Cardiac muscle cell (in vitro differentiated cells and primary cell): ENCODE results near the gene CNTF. TPM values are rescaled to one million over a fixed set of nuclear protein-coding genes. Genes with fewer than 3 reads are reported as not detected.
"Not testable (repeated sequence)": the region's sequence is repeated elsewhere in the genome, so short reads cannot be mapped to it uniquely, and the experiment has no call there.

Experiments
- DNase-seq, 2 donors: peaks; one replicate each; pipeline versions ENCODE4 v3.0.0 to v3.0.0-alpha.2; 2010 to 2017; ENCODE audit warnings: low read depth in 1 of 2, low spot score in 1 of 2
- H3K27ac ChIP-seq: fragments of 200-600 bp; sonication (generic); 2 replicates; pipeline ENCODE4 v1.5.1; 2016
- H3K27me3 ChIP-seq: fragments of 200-600 bp; sonication (generic); 2 replicates; pipeline ENCODE4 v1.6.0; 2016; ENCODE audit warnings: control low read depth
- H3K36me3 ChIP-seq: fragments of 200-600 bp; sonication (generic); 2 replicates; pipeline ENCODE4 v1.5.1; 2016; ENCODE audit warnings: control low read depth
- H3K4me1 ChIP-seq: fragments of 200-600 bp; sonication (generic); 2 replicates; pipeline ENCODE4 v1.8.1; 2017; ENCODE audit warnings: low read depth, mild to moderate bottlenecking, mixed run types
- H3K4me3 ChIP-seq: fragments of 200-600 bp; sonication (generic); 2 replicates; pipeline ENCODE4 v1.5.1; 2016; ENCODE audit warnings: mild to moderate bottlenecking
- H3K9me3 ChIP-seq: fragments of 200-600 bp; sonication (generic); 2 replicates; pipeline ENCODE4 v1.5.1; 2017; ENCODE audit warnings: low read depth, mild to moderate bottlenecking, control low read depth
- CTCF ChIP-seq: IDR thresholded peaks from 2 replicates; pipeline ENCODE4 v1.5.1; 2012; ENCODE audit warnings: low read depth, mild to moderate bottlenecking, low read length
- polyA plus RNA-seq: library from polyadenylated mRNA; unstranded; fragments of >200 nt; fragmentation: Nextera tagmentation; extraction: Ambion mirVana; gene quantifications from 2 replicates; pipeline ENCODE4 v1.2.1, GENCODE V29; 2016
- total RNA-seq: library from RNA; depleted of rRNA; stranded (reverse); fragments of >200 nt; gene quantifications from 2 replicates; pipeline ENCODE4 v1.2.3, GENCODE V29; 2016

The CNTF gene
- total RNA-seq (0.33 and 0.63 TPM in 2 replicates), polyA plus RNA-seq (0.23 TPM in 1 of 2 replicates, not detected in the other)

DNA sequence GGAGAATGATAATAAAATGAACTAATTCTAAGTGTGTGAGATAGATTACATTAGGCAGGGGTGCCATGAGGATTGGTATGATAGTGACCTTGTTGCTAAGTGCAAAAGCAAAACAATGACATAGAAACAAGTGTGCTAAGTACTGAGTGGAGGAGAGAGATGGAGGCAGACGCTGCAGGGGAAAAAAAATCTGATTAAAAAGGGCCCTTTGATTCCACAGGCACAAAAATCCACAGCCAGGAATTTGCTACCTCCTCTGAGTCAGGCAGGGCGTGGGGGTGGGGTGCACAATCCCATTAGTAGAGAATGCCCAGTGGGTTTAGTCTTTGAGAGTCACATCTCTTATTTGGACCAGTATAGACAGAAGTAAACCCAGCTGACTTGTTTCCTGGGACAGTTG lies at the start of gene CNTF:
TSS of gene CNTF (plus strand) at position 322 of the 400 bp plus-strand sequence. CDS start 88 bp downstream, outside the sequence.
- no peak for TF ChIP-seq CTCF
- H3K27ac ChIP-seq: no peak within 1 kb of the TSS
- no peaks in the 10 kb centered on the region for H3K4me1 ChIP-seq
- no peaks in the 10 kb centered on the region for H3K9me3 ChIP-seq
- H3K36me3 ChIP-seq: peaks cover 53% of the 10 kb centered on the region
- H3K4me3 ChIP-seq: no peak within 1 kb of the TSS
- no peaks in the 10 kb centered on the region for H3K27me3 ChIP-seq
- DNase-seq: peak in 1 of 2 donors; percentile 19

DNA sequence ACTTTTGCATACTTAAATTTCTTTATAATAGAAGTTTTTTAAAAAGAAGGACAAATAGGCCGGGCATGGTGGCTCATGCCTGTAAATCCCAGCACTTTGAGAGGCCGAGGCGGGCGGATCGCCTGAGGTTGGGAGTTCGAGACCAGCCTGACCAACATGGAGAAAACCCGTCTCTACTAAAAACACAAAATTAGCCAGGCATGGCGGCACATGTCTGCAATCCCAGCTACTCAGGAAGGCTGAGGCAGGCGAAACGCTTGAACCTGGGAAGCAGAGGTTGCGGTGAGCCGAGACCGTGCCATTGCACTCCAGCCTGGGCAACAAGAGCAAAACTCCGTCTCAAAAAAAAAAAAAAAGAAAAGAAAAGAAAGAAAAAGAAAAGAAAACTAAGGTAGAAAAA lies 49.6 kb upstream of the CNTF start:
- not testable (repeated sequence) for H3K4me3 ChIP-seq, DNase-seq, H3K27ac ChIP-seq, H3K9me3 ChIP-seq, H3K27me3 ChIP-seq, H3K36me3 ChIP-seq
- peaks cover 17% of the 10 kb centered on the region for H3K4me1 ChIP-seq

- Histone ChIP-seq H3K4me3 (no peak overlapping the region), H3K9me3 (no peaks in the 10 kb centered on the region), H3K27me3 (no peaks in the 10 kb centered on the region), H3K4me1 (peaks cover 17% of the 10 kb centered on the region), H3K27ac (no peak overlapping the region), H3K36me3 (no peaks in the 10 kb centered on the region)
- no peak for TF ChIP-seq CTCF
- DNase-seq: peak; percentile 73 to 88
These were observed 48.9 kb upstream of the CNTF start for GRCh38 chr11:58573451-58574104.

DNA sequence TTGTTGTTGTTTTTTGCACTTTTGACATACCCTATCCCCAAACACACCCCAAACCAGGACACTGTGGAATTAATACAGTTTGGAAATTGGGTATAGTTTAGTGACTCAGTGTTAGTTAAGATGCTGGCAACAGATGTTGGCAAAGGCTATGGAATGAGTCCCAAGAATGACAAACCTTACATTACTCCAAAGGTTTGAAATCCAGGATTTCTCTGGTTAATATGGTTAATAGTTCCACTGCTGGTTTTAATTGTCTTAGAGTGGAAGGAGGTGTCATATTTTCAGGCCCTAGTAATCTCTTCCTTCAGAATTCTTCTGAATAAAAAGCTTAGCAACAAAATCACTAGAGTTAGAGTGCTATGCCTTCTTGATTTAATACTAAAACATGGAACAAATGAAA lies 47.6 kb upstream of the CNTF start:
- no peak overlapping the region for H3K27ac ChIP-seq
- no peak overlapping the region for H3K4me3 ChIP-seq
- H3K9me3 ChIP-seq: no peaks in the 10 kb centered on the region
- DNase-seq: peak in 1 of 2 donors; percentile 34
- no peak for TF ChIP-seq CTCF
- peaks cover 17% of the 10 kb centered on the region for H3K4me1 ChIP-seq
- no peaks in the 10 kb centered on the region for H3K36me3 ChIP-seq
- no peaks in the 10 kb centered on the region for H3K27me3 ChIP-seq

- H3K27me3 ChIP-seq: no peaks in the 10 kb centered on the region
- no peaks in the 10 kb centered on the region for H3K9me3 ChIP-seq
- H3K4me3 ChIP-seq: no peak within 1 kb of the TSS
- DNase-seq: peak in 1 of 2 donors; percentile 16
- peaks cover 17% of the 10 kb centered on the region for H3K4me1 ChIP-seq
- TF ChIP-seq CTCF: no peak
- H3K36me3 ChIP-seq: no peaks in the 10 kb centered on the region
- no peak within 1 kb of the TSS for H3K27ac ChIP-seq
These were observed 47.0 kb upstream of the CNTF start, which contains the start of gene LPXN for GRCh38 chr11:58575377-58576020. Gene LPXN (minus strand): TSS chr11:58575856. CDS start chr11:58575772, 84 bp downstream.

- peak; percentile 52 for TF ChIP-seq CTCF
- Histone ChIP-seq H3K27me3 (no peaks in the 10 kb centered on the region), H3K4me1 (peaks cover 17% of the 10 kb centered on the region), H3K9me3 (no peaks in the 10 kb centered on the region), H3K4me3 (peak overlapping the region; percentile 78), H3K27ac (peak overlapping the region; percentile 100), H3K36me3 (no peaks in the 10 kb centered on the region)
- DNase-seq: peak in 1 of 2 donors; percentile 54
These were observed 45.5 kb upstream of the CNTF start for GRCh38 chr11:58576887-58577471.
